ENCODE data around the gene GLRA2. TPM values are rescaled to one million over a fixed set of nuclear protein-coding genes. Genes with fewer than 3 reads are reported as not detected.

GLRA2 gene
- total RNA-seq, 1 donor from 2014 or later: not detected

GRCh38 chrX:14775416-14775815 is 246.1 kb downstream of the GLRA2 start:
- H3K9me3 ChIP-seq (ENCODE audit: low read depth): peaks cover 4% of the 10 kb centered on the region
- H4K20me1 ChIP-seq (ENCODE audit: low read depth): no peaks in the 10 kb centered on the region
- no peaks in the 10 kb centered on the region for H3K4me1 ChIP-seq
- TF ChIP-seq EZH2 (IDR thresholded peaks at IDR 0.05) (no peak), CTCF (IDR thresholded peaks at IDR 0.05) (no peak), EZH2phosphoT487 (IDR thresholded peaks at IDR 0.05) (no peak)
- H3K27me3 Mint-ChIP-seq (ENCODE audit: insufficient read depth, low read depth): no peaks in the 10 kb centered on the region
- H3K79me2 ChIP-seq (ENCODE audit: low read depth): no peaks in the 10 kb centered on the region
- H3K9ac ChIP-seq: no peak overlapping the region
- no peak overlapping the region for H3K4me3 ChIP-seq
- no peaks in the 10 kb centered on the region for H3K36me3 ChIP-seq
- no peaks in the 10 kb centered on the region for H3K4me1 Mint-ChIP-seq
- no peaks in the 10 kb centered on the region for H3K27me3 ChIP-seq
- no peak for DNase-seq (ENCODE audit: low spot score)
- peaks cover 5% of the 10 kb centered on the region for H3K9me3 Mint-ChIP-seq
- no peak overlapping the region for H3K27ac Mint-ChIP-seq
- H3K4me3 Mint-ChIP-seq: no peak overlapping the region
- H3F3A ChIP-seq (ENCODE audit: low read depth): no peaks in the 10 kb centered on the region
- H3K4me2 ChIP-seq: no peak overlapping the region
- no peak overlapping the region for H2AFZ ChIP-seq (replicated peaks)
- peaks cover 9% of the 10 kb centered on the region for H3K36me3 Mint-ChIP-seq
- no peak overlapping the region for H3K27ac ChIP-seq

GRCh38 chrX:14776901-14777300 is 247.6 kb downstream of the GLRA2 start:
- no peak overlapping the region for H3K4me2 ChIP-seq
- no peaks in the 10 kb centered on the region for H3K79me2 ChIP-seq (ENCODE audit: low read depth)
- H3K36me3 ChIP-seq: no peaks in the 10 kb centered on the region
- no peaks in the 10 kb centered on the region for H3K4me1 Mint-ChIP-seq
- peaks cover 2% of the 10 kb centered on the region for H3K27me3 Mint-ChIP-seq (ENCODE audit: insufficient read depth, low read depth)
- H3K4me3 ChIP-seq: no peak overlapping the region
- no peaks in the 10 kb centered on the region for H3F3A ChIP-seq (ENCODE audit: low read depth)
- no peak overlapping the region for H3K9ac ChIP-seq
- no peak overlapping the region for H3K4me3 Mint-ChIP-seq
- no peak for DNase-seq (ENCODE audit: low spot score)
- no peaks in the 10 kb centered on the region for H3K27me3 ChIP-seq
- H3K36me3 Mint-ChIP-seq: peaks cover 5% of the 10 kb centered on the region
- H3K9me3 Mint-ChIP-seq: no peaks in the 10 kb centered on the region
- TF ChIP-seq EZH2 (IDR thresholded peaks at IDR 0.05) (no peak), CTCF (IDR thresholded peaks at IDR 0.05) (no peak), EZH2phosphoT487 (IDR thresholded peaks at IDR 0.05) (no peak)
- no peak overlapping the region for H2AFZ ChIP-seq (replicated peaks)
- H3K27ac Mint-ChIP-seq: no peak overlapping the region
- no peaks in the 10 kb centered on the region for H3K4me1 ChIP-seq
- H3K27ac ChIP-seq: no peak overlapping the region
- H3K9me3 ChIP-seq (ENCODE audit: low read depth): peaks cover 4% of the 10 kb centered on the region
- H4K20me1 ChIP-seq (ENCODE audit: low read depth): no peaks in the 10 kb centered on the region

GRCh38 chrX:14777525-14777924 is 248.2 kb downstream of the GLRA2 start:
- no peak overlapping the region for H2AFZ ChIP-seq (replicated peaks)
- Mint-ChIP-seq H3K4me1 (no peaks in the 10 kb centered on the region), H3K27me3 (ENCODE audit: insufficient read depth, low read depth) (peaks cover 2% of the 10 kb centered on the region), H3K36me3 (peaks cover 5% of the 10 kb centered on the region), H3K9me3 (no peaks in the 10 kb centered on the region), H3K27ac (no peak overlapping the region), H3K4me3 (no peak overlapping the region)
- no peak overlapping the region for H3K9ac ChIP-seq
- no peaks in the 10 kb centered on the region for H3K27me3 ChIP-seq
- DNase-seq (ENCODE audit: low spot score): no peak
- H4K20me1 ChIP-seq (ENCODE audit: low read depth): no peaks in the 10 kb centered on the region
- H3K79me2 ChIP-seq (ENCODE audit: low read depth): no peaks in the 10 kb centered on the region
- no peak overlapping the region for H3K4me2 ChIP-seq
- H3K36me3 ChIP-seq: no peaks in the 10 kb centered on the region
- H3K4me1 ChIP-seq: no peaks in the 10 kb centered on the region
- TF ChIP-seq EZH2phosphoT487 (IDR thresholded peaks at IDR 0.05) (no peak), CTCF (IDR thresholded peaks at IDR 0.05) (no peak), EZH2 (IDR thresholded peaks at IDR 0.05) (no peak)
- peaks cover 4% of the 10 kb centered on the region for H3K9me3 ChIP-seq (ENCODE audit: low read depth)
- H3K4me3 ChIP-seq: no peak overlapping the region
- no peak overlapping the region for H3K27ac ChIP-seq
- no peaks in the 10 kb centered on the region for H3F3A ChIP-seq (ENCODE audit: low read depth)

All from neural progenitor cell (in vitro differentiated cells).